Smooth muscle cell (in vitro differentiated cells): ENCODE results near the gene ANKRD61. TPM values are rescaled to one million over a fixed set of nuclear protein-coding genes. Genes with fewer than 3 reads are reported as not detected.
"Not testable (repeated sequence)": the region's sequence is repeated elsewhere in the genome, so short reads cannot be mapped to it uniquely, and the experiment has no call there.

Experiments used
- DNase-seq: peaks from one replicate; lab custom pipeline; 2025; ENCODE audit not compliant: unreplicated experiment; lab: John Stamatoyannopoulos, UW
- H2AFZ ChIP-seq: fragments of 200-600 bp; sonication (generic); 2 replicates; pipeline ENCODE4 v1.6.0; 2016; ENCODE audit warnings: antibody characterized with exemption, low read depth, mild to moderate bottlenecking
- H3F3A ChIP-seq: fragments of 200-600 bp; sonication (generic); 2 replicates; pipeline ENCODE4 v1.6.0; 2017; ENCODE audit warnings: antibody characterized with exemption, low read depth
- H3K27ac ChIP-seq: fragments of 200-600 bp; sonication (generic); 2 replicates; pipeline ENCODE4 v1.5.1; 2016; ENCODE audit warnings: low read depth, mild to moderate bottlenecking
- H3K27me3 ChIP-seq: fragments of 200-600 bp; sonication (generic); 2 replicates; pipeline ENCODE4 v1.6.1; 2016; ENCODE audit warnings: low read depth, mild to moderate bottlenecking
- H3K36me3 ChIP-seq: fragments of 200-600 bp; sonication (generic); 2 replicates; pipeline ENCODE4 v1.5.1; 2016; ENCODE audit warnings: low read depth
- H3K4me1 ChIP-seq: fragments of 200-600 bp; sonication (generic); 2 replicates; pipeline ENCODE4 v1.5.1; 2016; ENCODE audit warnings: low read depth
- H3K4me2 ChIP-seq: fragments of 200-600 bp; sonication (generic); 2 replicates; pipeline ENCODE4 v1.6.0; 2016; ENCODE audit warnings: mild to moderate bottlenecking
- H3K4me3 ChIP-seq: fragments of 200-600 bp; sonication (generic); 2 replicates; pipeline ENCODE4 v1.5.1; 2016; ENCODE audit warnings: mild to moderate bottlenecking
- H3K79me2 ChIP-seq: fragments of 200-600 bp; sonication (generic); 2 replicates; pipeline ENCODE4 v1.6.0; 2016; ENCODE audit warnings: low read depth, mild to moderate bottlenecking
- H3K9ac ChIP-seq: fragments of 200-600 bp; sonication (generic); 2 replicates; pipeline ENCODE4 v1.6.0; 2016; ENCODE audit warnings: low read depth
- H3K9me3 ChIP-seq: fragments of 200-600 bp; sonication (generic); replicated peaks from 2 replicates; pipeline ENCODE4 v1.5.1; 2016; ENCODE audit warnings: low read depth
- H4K20me1 ChIP-seq: fragments of 200-600 bp; sonication (generic); 2 replicates; pipeline ENCODE4 v1.6.0; 2016; ENCODE audit warnings: low read depth
- WGBS: methylation state at CpG from one replicate; pipeline ENCODE4 v1.1.7; 2016; ENCODE audit warnings: low lambda C conversion rate; 5-methylcytosine and 5-hydroxymethylcytosine counted together
- polyA plus RNA-seq: library from polyadenylated mRNA; unstranded; fragments of >200 nt; fragmentation: Nextera tagmentation; extraction: Ambion mirVana; gene quantifications from 2 replicates; pipeline ENCODE4 v1.2.1, GENCODE V29; 2016
- small RNA-seq: library from RNA; depleted of rRNA; stranded (forward); fragments of <200 nt; gene quantifications from one replicate; pipeline ENCODE3, GENCODE V24; 2014
- total RNA-seq: library from RNA; depleted of rRNA; stranded (reverse); fragments of >200 nt; gene quantifications from 2 replicates; pipeline ENCODE4 v1.2.3, GENCODE V29; 2014
- TF ChIP-seq, protein P1 (sequence below): fragments of 200-600 bp; sonication (generic); IDR thresholded peaks from 2 replicates; pipeline ENCODE4 v1.5.1; 2017; ENCODE audit warnings: borderline replicate concordance, mild to moderate bottlenecking, antibody characterized with exemption; ENCODE audit not compliant: insufficient read depth, poor library complexity, severe bottlenecking

ANKRD61 gene
- total and polyA plus RNA-seq, 2 experiments from 2014 or later, result 0.16 TPM; not detected in 1

DNA sequence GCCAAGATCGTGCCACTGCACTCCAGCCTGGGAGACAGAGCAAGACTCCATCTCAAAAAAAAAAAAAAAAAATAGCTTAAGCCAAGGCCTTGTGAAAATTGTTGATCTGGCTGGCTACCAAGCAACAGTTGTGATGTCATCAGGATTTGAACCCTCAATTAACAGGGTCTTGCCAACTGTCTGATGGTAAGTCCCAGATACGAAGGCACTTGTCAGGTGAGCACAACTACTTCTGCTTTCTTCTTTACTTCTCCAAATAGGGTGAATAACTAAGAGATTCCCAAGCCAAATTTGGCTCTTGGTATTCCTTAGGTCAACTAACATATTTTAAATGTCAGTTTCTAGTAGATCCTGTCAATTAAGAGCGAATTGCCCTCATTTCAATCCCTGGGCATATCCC lies 47.4 kb downstream of the ANKRD61 start:
- TF ChIP-seq, protein P1, sequence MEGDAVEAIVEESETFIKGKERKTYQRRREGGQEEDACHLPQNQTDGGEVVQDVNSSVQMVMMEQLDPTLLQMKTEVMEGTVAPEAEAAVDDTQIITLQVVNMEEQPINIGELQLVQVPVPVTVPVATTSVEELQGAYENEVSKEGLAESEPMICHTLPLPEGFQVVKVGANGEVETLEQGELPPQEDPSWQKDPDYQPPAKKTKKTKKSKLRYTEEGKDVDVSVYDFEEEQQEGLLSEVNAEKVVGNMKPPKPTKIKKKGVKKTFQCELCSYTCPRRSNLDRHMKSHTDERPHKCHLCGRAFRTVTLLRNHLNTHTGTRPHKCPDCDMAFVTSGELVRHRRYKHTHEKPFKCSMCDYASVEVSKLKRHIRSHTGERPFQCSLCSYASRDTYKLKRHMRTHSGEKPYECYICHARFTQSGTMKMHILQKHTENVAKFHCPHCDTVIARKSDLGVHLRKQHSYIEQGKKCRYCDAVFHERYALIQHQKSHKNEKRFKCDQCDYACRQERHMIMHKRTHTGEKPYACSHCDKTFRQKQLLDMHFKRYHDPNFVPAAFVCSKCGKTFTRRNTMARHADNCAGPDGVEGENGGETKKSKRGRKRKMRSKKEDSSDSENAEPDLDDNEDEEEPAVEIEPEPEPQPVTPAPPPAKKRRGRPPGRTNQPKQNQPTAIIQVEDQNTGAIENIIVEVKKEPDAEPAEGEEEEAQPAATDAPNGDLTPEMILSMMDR, result no peak
- H3K4me3 ChIP-seq, result no peak overlapping the region
- no peak overlapping the region for H3K4me2 ChIP-seq
- no peaks in the 10 kb centered on the region for H3K9me3 ChIP-seq
- H3K36me3 ChIP-seq, result no peaks in the 10 kb centered on the region
- WGBS, result 96% methylated on average over 3 of the region's 3 CpGs
- H4K20me1 ChIP-seq, result no peaks in the 10 kb centered on the region
- H2AFZ ChIP-seq, result no peak overlapping the region
- no peaks in the 10 kb centered on the region for H3K79me2 ChIP-seq
- no peak overlapping the region for H3K9ac ChIP-seq
- no peaks in the 10 kb centered on the region for H3K27me3 ChIP-seq
- DNase-seq, result no peak
- peaks cover 8% of the 10 kb centered on the region for H3K4me1 ChIP-seq
- H3K27ac ChIP-seq, result no peak overlapping the region
- H3F3A ChIP-seq, result no peaks in the 10 kb centered on the region

DNA sequence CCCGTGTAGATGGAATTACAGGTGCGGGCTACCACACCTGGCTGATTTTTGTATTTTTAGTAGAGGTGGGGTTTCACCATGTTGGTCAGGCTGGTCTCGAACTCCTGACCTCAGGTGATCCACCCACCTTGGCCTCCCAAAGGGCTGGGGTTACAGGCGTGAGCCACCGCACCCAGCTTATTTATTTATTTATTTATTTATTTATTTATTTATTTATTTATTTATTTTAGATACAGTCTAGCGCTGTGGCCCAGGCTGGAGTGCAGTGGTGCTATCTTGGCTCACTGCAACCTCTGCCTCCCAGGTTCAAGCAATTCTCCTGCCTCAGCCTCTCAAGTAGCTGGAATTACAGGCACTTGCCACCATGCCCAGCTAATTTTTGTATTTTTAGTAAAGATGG lies 51.9 kb downstream of the ANKRD61 start:
- not testable (repeated sequence) for H3K9ac ChIP-seq, H2AFZ ChIP-seq, H3K27me3 ChIP-seq, H3K79me2 ChIP-seq, H3F3A ChIP-seq, H3K27ac ChIP-seq, H3K4me3 ChIP-seq, H3K9me3 ChIP-seq, DNase-seq, H4K20me1 ChIP-seq, H3K4me2 ChIP-seq, H3K4me1 ChIP-seq, H3K36me3 ChIP-seq
- WGBS, result 98% methylated on average over 6 of the region's 6 CpGs

Small RNA genes within 50 kb of the gene (small RNA-seq; reads per million reads assigned to genes)
- gene RF00019 (not detected), gene RNU6-218P (not detected), gene SNORA80D (2.3 reads per million, percentile 46 among the genes with 10 or more reads in this experiment)

Other genes with a start within 250 kb of the ANKRD61 start
- gene RNF216, start 249.7 kb upstream of the ANKRD61 start, total RNA-seq, result 23.5 and 26.3 TPM in 2 replicates
- 27.4 and 28.1 TPM in 2 replicates for gene RNF216, start 249.7 kb upstream of the ANKRD61 start, polyA plus RNA-seq
- not detected in 2 replicates for gene OCM, start 150.6 kb upstream of the ANKRD61 start, total RNA-seq
- not detected in 2 replicates for gene OCM, start 150.6 kb upstream of the ANKRD61 start, polyA plus RNA-seq
- 102 and 111 TPM in 2 replicates for gene CCZ1, start 132.6 kb upstream of the ANKRD61 start, total RNA-seq
- 104 and 112 TPM in 2 replicates for gene CCZ1, start 132.6 kb upstream of the ANKRD61 start, polyA plus RNA-seq
- gene RSPH10B, start 60.7 kb upstream of the ANKRD61 start, total RNA-seq, result 0.04 TPM in 1 of 2 replicates, not detected in the other
- gene RSPH10B, start 60.7 kb upstream of the ANKRD61 start, polyA plus RNA-seq, result not detected in 2 replicates
- 8.8 and 14.3 TPM in 2 replicates for gene PMS2, start 22.3 kb upstream of the ANKRD61 start, total RNA-seq
- 5.4 and 7.2 TPM in 2 replicates for gene PMS2, start 22.3 kb upstream of the ANKRD61 start, polyA plus RNA-seq
- gene AIMP2, start 22.1 kb upstream of the ANKRD61 start, total RNA-seq, result 28.5 and 43.7 TPM in 2 replicates
- gene AIMP2, start 22.1 kb upstream of the ANKRD61 start, polyA plus RNA-seq, result 30.1 and 43.4 TPM in 2 replicates
- gene EIF2AK1, start 27.8 kb downstream of the ANKRD61 start, total RNA-seq, result 138 and 141 TPM in 2 replicates
- gene EIF2AK1, start 27.8 kb downstream of the ANKRD61 start, polyA plus RNA-seq, result 95.5 and 106 TPM in 2 replicates
- 7.8 and 12.1 TPM in 2 replicates for gene USP42, start 73.6 kb downstream of the ANKRD61 start, total RNA-seq
- 12.6 and 15.0 TPM in 2 replicates for gene USP42, start 73.6 kb downstream of the ANKRD61 start, polyA plus RNA-seq
- gene CYTH3, start 241.2 kb downstream of the ANKRD61 start, total RNA-seq, result 7.6 and 18.4 TPM in 2 replicates
- 11.4 and 12.3 TPM in 2 replicates for gene CYTH3, start 241.2 kb downstream of the ANKRD61 start, polyA plus RNA-seq